WERI-Rb-1 (cell line): ENCODE measurements around the gene KRTAP5-8.
"Not testable (repeated sequence)": the region's sequence is repeated elsewhere in the genome, so short reads cannot be mapped to it uniquely, and the experiment has no call there.

Experiments used
- DNase-seq: peaks from one replicate; pipeline ENCODE4 v3.0.0-alpha.2; 2020
- H3K27ac ChIP-seq: fragments of 250-450 bp; sonication (Bioruptor Pico); 2 replicates; pipeline ENCODE4 v1.5.1; 2020; ENCODE audit warnings: mild to moderate bottlenecking, moderate library complexity
- H3K27me3 ChIP-seq: fragments of 250-450 bp; sonication (Bioruptor Pico); 2 replicates; pipeline ENCODE4 v1.5.1; 2021; ENCODE audit warnings: mild to moderate bottlenecking, low read depth, moderate library complexity; ENCODE audit not compliant: insufficient read depth, severe bottlenecking
- H3K36me3 ChIP-seq: fragments of 250-450 bp; sonication (Bioruptor Pico); 2 replicates; pipeline ENCODE4 v1.5.1; 2020; ENCODE audit warnings: mild to moderate bottlenecking, moderate library complexity
- H3K4me3 ChIP-seq: 2 replicates; pipeline ENCODE4 v1.5.1; 2011; ENCODE audit warnings: low read depth, mild to moderate bottlenecking, control low read depth, low read length
- H3K9me3 ChIP-seq: fragments of 250-450 bp; sonication (Bioruptor Pico); 2 replicates; pipeline ENCODE4 v1.5.1; 2021; ENCODE audit warnings: mild to moderate bottlenecking, moderate library complexity; ENCODE audit not compliant: severe bottlenecking
- TF ChIP-seq, protein P1 (sequence below): IDR thresholded peaks from 2 replicates; pipeline ENCODE4 v1.5.1; 2011; ENCODE audit warnings: low read depth, mild to moderate bottlenecking, control low read depth, inconsistent platforms, low read length

KRTAP5-8 gene

DNA sequence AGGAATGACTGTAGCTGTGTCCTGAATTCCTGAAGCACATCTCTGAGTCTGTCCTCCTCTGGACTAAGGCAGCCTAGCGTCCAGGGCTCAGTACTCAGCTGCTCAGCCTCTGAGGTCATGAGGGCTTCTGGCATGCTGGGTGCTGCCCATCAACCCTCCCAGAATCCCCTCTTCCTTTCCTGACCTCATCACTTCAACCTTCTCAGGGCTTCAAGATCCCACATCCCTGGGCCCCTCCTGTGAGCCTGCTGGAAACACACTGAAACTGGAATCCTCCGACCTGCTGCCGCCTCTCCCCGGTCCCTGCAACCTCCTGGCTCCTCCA is 803 bp downstream of the KRTAP5-8 start:
- DNase-seq = no peak
- Histone ChIP-seq H3K36me3 (no peaks in the 10 kb centered on the region), H3K27me3 (no peaks in the 10 kb centered on the region), H3K9me3 (no peaks in the 10 kb centered on the region), H3K4me3 (no peak overlapping the region), H3K27ac (no peak overlapping the region)
- TF ChIP-seq, protein P1, sequence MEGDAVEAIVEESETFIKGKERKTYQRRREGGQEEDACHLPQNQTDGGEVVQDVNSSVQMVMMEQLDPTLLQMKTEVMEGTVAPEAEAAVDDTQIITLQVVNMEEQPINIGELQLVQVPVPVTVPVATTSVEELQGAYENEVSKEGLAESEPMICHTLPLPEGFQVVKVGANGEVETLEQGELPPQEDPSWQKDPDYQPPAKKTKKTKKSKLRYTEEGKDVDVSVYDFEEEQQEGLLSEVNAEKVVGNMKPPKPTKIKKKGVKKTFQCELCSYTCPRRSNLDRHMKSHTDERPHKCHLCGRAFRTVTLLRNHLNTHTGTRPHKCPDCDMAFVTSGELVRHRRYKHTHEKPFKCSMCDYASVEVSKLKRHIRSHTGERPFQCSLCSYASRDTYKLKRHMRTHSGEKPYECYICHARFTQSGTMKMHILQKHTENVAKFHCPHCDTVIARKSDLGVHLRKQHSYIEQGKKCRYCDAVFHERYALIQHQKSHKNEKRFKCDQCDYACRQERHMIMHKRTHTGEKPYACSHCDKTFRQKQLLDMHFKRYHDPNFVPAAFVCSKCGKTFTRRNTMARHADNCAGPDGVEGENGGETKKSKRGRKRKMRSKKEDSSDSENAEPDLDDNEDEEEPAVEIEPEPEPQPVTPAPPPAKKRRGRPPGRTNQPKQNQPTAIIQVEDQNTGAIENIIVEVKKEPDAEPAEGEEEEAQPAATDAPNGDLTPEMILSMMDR = no peak

DNA sequence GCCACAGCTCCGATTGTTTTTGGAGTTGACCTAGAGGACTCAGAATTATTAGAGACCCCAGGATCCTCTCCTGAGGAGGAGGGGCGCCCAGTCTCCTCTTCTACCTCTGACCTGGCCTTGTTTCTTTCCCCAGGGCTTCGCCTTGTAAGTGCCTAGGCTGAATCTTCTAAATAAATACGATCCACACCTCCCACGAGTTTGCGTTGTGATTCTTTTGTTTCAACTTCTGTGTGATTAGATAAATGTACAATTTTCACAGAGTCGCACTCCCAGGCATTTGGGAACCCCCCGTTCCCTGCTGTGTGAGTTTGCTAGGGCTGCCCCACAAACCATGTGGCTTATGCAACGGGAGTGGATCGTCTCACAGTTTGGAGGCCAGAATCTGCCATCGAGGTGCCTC is 1.2 kb downstream of the KRTAP5-8 start:
- H3K4me3 ChIP-seq = no peak overlapping the region
- no peaks in the 10 kb centered on the region for H3K27me3 ChIP-seq
- no peak for DNase-seq
- no peak overlapping the region for H3K27ac ChIP-seq
- no peaks in the 10 kb centered on the region for H3K9me3 ChIP-seq
- TF ChIP-seq, protein P1 = no peak
- H3K36me3 ChIP-seq = no peaks in the 10 kb centered on the region

DNA sequence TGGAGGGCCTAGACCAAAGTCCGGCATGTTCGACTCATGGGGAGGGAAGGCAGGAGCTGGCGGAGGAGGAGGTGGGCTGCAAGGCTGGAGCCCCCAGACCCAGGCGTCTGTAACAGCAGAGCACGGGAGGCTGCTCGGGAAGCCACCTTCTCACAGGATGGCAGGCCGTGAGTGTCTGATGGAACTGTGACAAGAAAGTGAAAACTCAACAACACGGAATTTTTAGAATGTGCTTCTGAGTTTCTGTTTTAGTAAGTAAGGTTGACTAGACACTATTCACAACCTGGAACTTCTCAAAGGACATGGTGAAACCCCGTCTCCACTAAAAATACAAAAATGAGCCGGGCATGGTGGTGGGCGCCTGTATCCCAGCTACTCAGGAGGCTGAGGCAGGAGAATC is 2.1 kb downstream of the KRTAP5-8 start:
- DNase-seq, H3K4me3 ChIP-seq, H3K27me3 ChIP-seq, H3K9me3 ChIP-seq, H3K36me3 ChIP-seq, H3K27ac ChIP-seq: not testable (repeated sequence)

DNA sequence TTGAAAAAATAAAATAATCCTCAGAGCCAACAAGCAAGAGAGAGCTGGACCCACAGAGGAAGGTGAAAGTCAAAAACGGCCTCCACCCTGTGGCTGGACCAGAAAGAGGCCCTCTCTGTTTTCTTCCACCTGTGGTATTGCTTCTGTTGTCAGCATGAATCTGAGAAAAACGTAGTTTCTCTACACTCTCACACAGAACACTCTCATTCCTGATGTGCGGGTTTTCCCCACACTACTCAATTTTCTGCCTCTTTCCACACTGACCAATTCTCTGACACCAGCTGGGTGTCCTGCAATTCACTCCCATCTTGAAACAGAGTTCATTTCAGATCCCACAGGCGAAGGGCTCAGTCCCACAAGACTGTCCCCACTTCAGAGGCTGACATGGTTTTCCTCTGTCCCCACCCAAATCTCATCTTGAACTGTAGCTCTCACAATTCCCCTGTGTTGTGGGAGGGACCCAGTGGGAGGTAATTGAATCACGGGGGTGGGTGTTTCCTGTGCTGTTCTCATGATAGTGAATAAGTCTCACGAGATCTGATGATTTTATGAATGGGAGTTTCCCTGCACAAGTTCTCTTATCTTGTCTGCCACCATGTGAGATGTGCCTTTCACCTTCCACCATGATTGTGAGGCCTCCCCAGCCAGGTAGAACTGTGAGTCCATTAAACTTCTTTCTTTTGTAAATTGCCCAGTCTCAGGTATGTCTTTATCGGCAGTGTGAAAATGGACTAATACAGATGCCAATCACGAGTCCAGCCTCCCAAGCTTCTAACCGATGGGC is 2.9 kb downstream of the KRTAP5-8 start:
- H3K4me3 ChIP-seq, H3K36me3 ChIP-seq, H3K27ac ChIP-seq, H3K9me3 ChIP-seq, DNase-seq, H3K27me3 ChIP-seq: not testable (repeated sequence)

DNA sequence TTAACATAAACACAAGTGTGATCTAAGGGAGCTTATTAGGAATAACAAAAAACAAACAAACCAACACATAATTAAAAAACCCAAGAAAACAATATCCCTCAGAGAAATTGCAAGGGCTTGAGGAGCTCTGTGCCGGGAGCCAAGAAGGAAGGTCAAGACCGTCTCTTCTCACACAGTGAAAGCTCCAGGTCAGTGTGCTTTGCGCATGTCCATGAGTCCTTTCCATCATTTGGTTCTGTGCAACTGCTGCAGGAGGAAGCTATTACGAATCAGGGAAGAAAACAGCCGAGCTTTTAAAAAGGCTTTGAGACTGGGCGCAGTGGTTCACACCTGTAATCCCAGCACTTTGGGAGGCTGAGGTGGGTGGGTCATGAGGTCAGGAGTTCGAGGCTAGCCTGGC is 4.6 kb downstream of the KRTAP5-8 start:
- no peak overlapping the region for H3K4me3 ChIP-seq
- TF ChIP-seq, protein P1 = no peak
- no peaks in the 10 kb centered on the region for H3K36me3 ChIP-seq
- DNase-seq = no peak
- no peaks in the 10 kb centered on the region for H3K27me3 ChIP-seq
- no peak overlapping the region for H3K27ac ChIP-seq
- H3K9me3 ChIP-seq = no peaks in the 10 kb centered on the region

DNA sequence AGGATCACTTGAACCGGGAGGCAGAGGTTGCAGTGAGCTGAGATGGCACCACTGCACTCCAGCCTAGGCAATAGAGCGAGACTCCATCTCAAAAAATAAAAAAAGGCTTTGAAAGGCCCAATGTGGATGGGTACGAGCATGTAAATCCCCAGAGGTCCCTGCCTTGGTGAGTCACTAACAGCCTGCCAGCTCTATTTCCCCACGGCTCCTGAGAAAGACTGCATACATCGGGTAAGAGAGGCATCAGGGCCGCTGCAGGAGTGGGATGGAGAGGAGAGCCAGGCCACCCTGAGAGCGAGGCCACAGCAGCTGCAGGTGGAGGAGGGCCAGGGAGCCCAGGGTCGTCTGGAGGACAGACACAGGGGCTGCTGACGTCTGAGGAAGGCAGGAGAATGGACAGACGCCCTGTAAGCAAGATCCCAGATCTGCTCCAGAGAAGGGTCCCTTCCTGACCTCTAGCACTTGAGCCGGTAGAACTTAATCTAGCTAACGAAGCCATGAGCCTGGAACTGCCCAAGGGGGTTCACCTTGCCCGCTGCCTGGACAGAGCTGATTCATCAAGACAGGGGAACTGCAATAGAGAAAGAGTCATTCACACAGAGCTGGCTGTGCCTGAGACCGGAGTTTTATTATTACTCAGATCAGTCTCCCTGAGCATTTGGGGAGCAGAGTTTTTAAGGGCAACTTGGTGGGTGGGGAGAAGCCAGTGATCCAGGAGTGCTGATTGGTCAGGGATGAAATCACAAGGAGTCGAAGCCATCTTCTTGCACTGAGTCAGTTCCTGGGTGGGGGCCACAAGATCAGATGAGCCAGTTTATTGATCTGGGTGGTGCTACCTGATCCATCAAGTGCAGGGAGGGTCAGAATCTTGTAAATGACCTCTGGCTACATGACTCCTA is 5.3 kb downstream of the KRTAP5-8 start:
- Histone ChIP-seq H3K27ac (no peak overlapping the region), H3K9me3 (no peaks in the 10 kb centered on the region), H3K27me3 (no peaks in the 10 kb centered on the region), H3K4me3 (no peak overlapping the region), H3K36me3 (no peaks in the 10 kb centered on the region)
- TF ChIP-seq, protein P1 = no peak
- DNase-seq = no peak
